Mammary epithelial cell (primary cell): ENCODE measurements around the gene RET.

Experiments
- EZH2 ChIP-seq: IDR thresholded peaks from 2 replicates; pipeline ENCODE4 v1.6.1; 2012; ENCODE audit warnings: low read length, inconsistent platforms, borderline replicate concordance
- TF ChIP-seq, protein P1 (sequence below), 2 donors: IDR thresholded peaks in 1 of 2; conservative IDR thresholded peaks in 1 of 2; 2 replicates each; pipeline ENCODE4 v1.5.1; 2011 to 2012; ENCODE audit warnings: inconsistent platforms in 2 of 2, low read length in 2 of 2, mild to moderate bottlenecking in 2 of 2, control low read depth in 1 of 2, low read depth in 1 of 2; ENCODE audit not compliant: insufficient read depth in 1 of 2; ENCODE audit errors: extremely low read depth in 1 of 2

DNA sequence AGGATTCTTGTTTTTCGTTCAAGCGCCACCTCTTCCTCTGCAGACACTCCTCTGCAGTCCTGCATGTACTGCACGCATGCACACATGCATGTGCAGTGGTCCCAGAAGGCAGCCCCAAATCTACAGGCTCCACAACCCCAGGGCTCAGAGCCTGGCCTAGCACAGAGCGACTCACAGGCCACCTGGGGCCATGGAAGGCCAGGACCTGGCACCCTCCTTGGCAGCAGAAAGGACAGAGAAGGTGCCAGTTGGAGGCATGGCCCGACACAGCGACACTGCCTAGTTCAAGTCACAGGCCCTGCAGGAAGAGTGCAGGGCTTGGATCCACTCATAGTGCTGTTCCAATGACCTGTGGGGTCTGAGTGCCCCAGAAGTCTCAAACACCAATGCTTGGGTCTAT, 48.7 kb upstream of the RET start:
- TF ChIP-seq, protein P1, sequence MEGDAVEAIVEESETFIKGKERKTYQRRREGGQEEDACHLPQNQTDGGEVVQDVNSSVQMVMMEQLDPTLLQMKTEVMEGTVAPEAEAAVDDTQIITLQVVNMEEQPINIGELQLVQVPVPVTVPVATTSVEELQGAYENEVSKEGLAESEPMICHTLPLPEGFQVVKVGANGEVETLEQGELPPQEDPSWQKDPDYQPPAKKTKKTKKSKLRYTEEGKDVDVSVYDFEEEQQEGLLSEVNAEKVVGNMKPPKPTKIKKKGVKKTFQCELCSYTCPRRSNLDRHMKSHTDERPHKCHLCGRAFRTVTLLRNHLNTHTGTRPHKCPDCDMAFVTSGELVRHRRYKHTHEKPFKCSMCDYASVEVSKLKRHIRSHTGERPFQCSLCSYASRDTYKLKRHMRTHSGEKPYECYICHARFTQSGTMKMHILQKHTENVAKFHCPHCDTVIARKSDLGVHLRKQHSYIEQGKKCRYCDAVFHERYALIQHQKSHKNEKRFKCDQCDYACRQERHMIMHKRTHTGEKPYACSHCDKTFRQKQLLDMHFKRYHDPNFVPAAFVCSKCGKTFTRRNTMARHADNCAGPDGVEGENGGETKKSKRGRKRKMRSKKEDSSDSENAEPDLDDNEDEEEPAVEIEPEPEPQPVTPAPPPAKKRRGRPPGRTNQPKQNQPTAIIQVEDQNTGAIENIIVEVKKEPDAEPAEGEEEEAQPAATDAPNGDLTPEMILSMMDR (conservative IDR thresholded peaks at IDR 0.05 in 1 of 2, IDR thresholded peaks at IDR 0.05 in 1 of 2; ENCODE audit: extremely low read depth in 1 of 2, insufficient read depth in 1 of 2, low read depth in 1 of 2, low read length in 2 of 2) = no peak
- no peak for TF ChIP-seq EZH2
